GM12878 (cell line): ENCODE measurements around the gene HHIP. TPM values are rescaled to one million over a fixed set of nuclear protein-coding genes. Genes with fewer than 3 reads are reported as not detected.

Experiments used
- PAX8 ChIP-seq: fragments of 450-650 bp; IDR thresholded peaks from 2 replicates; pipeline ENCODE4 v1.6.1; 2017; ENCODE audit warnings: mild to moderate bottlenecking, moderate library complexity
- POLR2AphosphoS2 ChIP-seq: IDR thresholded peaks from 2 replicates; pipeline ENCODE4 v1.6.1; 2011; ENCODE audit warnings: low read depth, mild to moderate bottlenecking, low read length, improper control_type of control experiment, moderate library complexity
- STAT3 ChIP-seq: IDR thresholded peaks from 2 replicates; pipeline ENCODE4 v1.6.1; 2011; ENCODE audit warnings: low read depth, low read length, improper control_type of control experiment
- polyA plus RNA-seq, 11 experiments: library from polyadenylated mRNA; depleted of rRNA in 4 of 11; unstranded in 6 of 11; stranded (reverse) in 5 of 11; fragments of >200 nt; fragmentation: Nextera tagmentation in 4 of 11; fragmentation: Illumina TruSeq in 1 of 11; extraction: Ambion mirVana in 4 of 11; extraction: Trizol in 1 of 11; gene quantifications; 1 replicate in 1 of 11; 2 replicates in 10 of 11; pipeline versions ENCODE4 v1.2.1 to v1.2.3, GENCODE V29; 2011 to 2016; ENCODE audit warnings: inconsistent platforms in 2 of 11, missing spikeins in 2 of 11, low read depth in 1 of 11
- total RNA-seq, 4 experiments: library from RNA; depleted of rRNA in 3 of 4; stranded (reverse); fragments of >200 nt in 3 of 4; fragmentation: Illumina TruSeq in 1 of 4; extraction: Trizol in 1 of 4; gene quantifications; 2 replicates each; pipeline versions ENCODE4 v1.2.1 to v1.2.3, GENCODE V29; 2013 to 2021
- TF ChIP-seq, protein P1 (sequence below): IDR thresholded peaks from 2 replicates; pipeline ENCODE4 v1.6.1; 2012; ENCODE audit warnings: mild to moderate bottlenecking, low read depth, low read length
- TF ChIP-seq, protein P2 (sequence below): fragments of 450-650 bp; IDR thresholded peaks from 2 replicates; pipeline ENCODE4 v1.6.1; 2017; ENCODE audit warnings: mild to moderate bottlenecking, moderate library complexity

Gene HHIP
- total and polyA plus RNA-seq, 10 of the 15 experiments (the other 5 are each of a cell fraction or from before 2014, with no cell fraction given): 0.06 to 0.56 (median 0.24) TPM; not detected in 1

DNA sequence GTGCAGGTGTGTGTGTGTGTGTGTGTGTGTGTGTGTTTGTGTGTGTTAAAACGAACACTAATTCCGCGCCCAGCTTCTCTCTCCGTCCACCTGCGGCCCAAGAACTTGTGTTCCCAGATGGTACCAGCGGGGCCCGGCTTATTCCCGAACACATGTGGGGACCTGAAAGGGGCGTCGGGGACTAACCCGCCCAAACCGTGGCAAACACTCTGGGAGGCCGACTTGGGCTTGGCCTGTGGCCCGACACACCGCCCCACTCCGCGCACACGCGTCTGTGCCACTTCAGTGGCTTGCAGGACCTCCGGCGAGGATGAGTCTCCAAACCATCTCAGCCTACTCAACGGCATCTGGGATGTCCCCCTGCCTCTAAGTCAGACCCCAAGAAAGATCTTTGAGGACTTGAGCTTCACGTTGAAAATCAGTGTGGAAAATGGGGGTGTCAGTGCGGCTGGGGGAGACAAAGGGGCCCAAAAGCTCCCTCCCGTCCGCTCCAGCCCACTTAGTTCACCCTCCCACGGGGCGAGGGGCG lies 790 bp upstream of the HHIP start (continued):
- TF ChIP-seq, protein P1, sequence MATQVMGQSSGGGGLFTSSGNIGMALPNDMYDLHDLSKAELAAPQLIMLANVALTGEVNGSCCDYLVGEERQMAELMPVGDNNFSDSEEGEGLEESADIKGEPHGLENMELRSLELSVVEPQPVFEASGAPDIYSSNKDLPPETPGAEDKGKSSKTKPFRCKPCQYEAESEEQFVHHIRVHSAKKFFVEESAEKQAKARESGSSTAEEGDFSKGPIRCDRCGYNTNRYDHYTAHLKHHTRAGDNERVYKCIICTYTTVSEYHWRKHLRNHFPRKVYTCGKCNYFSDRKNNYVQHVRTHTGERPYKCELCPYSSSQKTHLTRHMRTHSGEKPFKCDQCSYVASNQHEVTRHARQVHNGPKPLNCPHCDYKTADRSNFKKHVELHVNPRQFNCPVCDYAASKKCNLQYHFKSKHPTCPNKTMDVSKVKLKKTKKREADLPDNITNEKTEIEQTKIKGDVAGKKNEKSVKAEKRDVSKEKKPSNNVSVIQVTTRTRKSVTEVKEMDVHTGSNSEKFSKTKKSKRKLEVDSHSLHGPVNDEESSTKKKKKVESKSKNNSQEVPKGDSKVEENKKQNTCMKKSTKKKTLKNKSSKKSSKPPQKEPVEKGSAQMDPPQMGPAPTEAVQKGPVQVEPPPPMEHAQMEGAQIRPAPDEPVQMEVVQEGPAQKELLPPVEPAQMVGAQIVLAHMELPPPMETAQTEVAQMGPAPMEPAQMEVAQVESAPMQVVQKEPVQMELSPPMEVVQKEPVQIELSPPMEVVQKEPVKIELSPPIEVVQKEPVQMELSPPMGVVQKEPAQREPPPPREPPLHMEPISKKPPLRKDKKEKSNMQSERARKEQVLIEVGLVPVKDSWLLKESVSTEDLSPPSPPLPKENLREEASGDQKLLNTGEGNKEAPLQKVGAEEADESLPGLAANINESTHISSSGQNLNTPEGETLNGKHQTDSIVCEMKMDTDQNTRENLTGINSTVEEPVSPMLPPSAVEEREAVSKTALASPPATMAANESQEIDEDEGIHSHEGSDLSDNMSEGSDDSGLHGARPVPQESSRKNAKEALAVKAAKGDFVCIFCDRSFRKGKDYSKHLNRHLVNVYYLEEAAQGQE: no peak
- TF ChIP-seq PAX8: no peak
- TF ChIP-seq POLR2AphosphoS2: no peak
- TF ChIP-seq, protein P2, sequence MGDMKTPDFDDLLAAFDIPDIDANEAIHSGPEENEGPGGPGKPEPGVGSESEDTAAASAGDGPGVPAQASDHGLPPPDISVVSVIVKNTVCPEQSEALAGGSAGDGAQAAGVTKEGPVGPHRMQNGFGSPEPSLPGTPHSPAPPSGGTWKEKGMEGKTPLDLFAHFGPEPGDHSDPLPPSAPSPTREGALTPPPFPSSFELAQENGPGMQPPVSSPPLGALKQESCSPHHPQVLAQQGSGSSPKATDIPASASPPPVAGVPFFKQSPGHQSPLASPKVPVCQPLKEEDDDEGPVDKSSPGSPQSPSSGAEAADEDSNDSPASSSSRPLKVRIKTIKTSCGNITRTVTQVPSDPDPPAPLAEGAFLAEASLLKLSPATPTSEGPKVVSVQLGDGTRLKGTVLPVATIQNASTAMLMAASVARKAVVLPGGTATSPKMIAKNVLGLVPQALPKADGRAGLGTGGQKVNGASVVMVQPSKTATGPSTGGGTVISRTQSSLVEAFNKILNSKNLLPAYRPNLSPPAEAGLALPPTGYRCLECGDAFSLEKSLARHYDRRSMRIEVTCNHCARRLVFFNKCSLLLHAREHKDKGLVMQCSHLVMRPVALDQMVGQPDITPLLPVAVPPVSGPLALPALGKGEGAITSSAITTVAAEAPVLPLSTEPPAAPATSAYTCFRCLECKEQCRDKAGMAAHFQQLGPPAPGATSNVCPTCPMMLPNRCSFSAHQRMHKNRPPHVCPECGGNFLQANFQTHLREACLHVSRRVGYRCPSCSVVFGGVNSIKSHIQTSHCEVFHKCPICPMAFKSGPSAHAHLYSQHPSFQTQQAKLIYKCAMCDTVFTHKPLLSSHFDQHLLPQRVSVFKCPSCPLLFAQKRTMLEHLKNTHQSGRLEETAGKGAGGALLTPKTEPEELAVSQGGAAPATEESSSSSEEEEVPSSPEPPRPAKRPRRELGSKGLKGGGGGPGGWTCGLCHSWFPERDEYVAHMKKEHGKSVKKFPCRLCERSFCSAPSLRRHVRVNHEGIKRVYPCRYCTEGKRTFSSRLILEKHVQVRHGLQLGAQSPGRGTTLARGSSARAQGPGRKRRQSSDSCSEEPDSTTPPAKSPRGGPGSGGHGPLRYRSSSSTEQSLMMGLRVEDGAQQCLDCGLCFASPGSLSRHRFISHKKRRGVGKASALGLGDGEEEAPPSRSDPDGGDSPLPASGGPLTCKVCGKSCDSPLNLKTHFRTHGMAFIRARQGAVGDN: no peak
- no peak for TF ChIP-seq STAT3
- TF ChIP-seq, all 136 proteins: peak for 0
